Gastroesophageal sphincter (tissue), 3 donors: ENCODE results near the gene DACT1.

Experiments used
- EP300 ChIP-seq: sonication (generic); formaldehyde crosslinking; IDR thresholded peaks from one replicate; pipeline ENCODE4 v1.6.1; 2017; ENCODE audit warnings: antibody characterized with exemption, mild to moderate bottlenecking
- POLR2A ChIP-seq, 2 donors: fragments of 450-650 bp; IDR thresholded peaks; one replicate each; pipeline ENCODE4 v1.6.1; 2017; ENCODE audit warnings: antibody characterized with exemption in 2 of 2, mild to moderate bottlenecking in 2 of 2, moderate library complexity in 1 of 2
- TF ChIP-seq, protein P1 (sequence below), 4 experiments: fragments of 200-600 bp in 2 of 4; fragments of 450-650 bp in 2 of 4; sonication (generic) in 1 of 4; IDR thresholded peaks; one replicate each; pipeline ENCODE4 v1.5.1; 2017 to 2019; ENCODE audit warnings: antibody characterized with exemption in 4 of 4, mild to moderate bottlenecking in 2 of 4, moderate library complexity in 2 of 4

GRCh38 chr14:58638231-58639197, 752 bp downstream of the DACT1 start:
- TF ChIP-seq, protein P1, sequence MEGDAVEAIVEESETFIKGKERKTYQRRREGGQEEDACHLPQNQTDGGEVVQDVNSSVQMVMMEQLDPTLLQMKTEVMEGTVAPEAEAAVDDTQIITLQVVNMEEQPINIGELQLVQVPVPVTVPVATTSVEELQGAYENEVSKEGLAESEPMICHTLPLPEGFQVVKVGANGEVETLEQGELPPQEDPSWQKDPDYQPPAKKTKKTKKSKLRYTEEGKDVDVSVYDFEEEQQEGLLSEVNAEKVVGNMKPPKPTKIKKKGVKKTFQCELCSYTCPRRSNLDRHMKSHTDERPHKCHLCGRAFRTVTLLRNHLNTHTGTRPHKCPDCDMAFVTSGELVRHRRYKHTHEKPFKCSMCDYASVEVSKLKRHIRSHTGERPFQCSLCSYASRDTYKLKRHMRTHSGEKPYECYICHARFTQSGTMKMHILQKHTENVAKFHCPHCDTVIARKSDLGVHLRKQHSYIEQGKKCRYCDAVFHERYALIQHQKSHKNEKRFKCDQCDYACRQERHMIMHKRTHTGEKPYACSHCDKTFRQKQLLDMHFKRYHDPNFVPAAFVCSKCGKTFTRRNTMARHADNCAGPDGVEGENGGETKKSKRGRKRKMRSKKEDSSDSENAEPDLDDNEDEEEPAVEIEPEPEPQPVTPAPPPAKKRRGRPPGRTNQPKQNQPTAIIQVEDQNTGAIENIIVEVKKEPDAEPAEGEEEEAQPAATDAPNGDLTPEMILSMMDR (IDR thresholded peaks at IDR 0.05) = peak in 1 of 4 experiments; percentile 17
- no peak for TF ChIP-seq EP300
- no peak for TF ChIP-seq POLR2A (IDR thresholded peaks at IDR 0.05)
